ENCODE data around the gene PLA2G2F. TPM values are rescaled to one million over a fixed set of nuclear protein-coding genes. Genes with fewer than 3 reads are reported as not detected.
A peak's percentile ranks its signal among the peaks of the same experiment; 100 is the strongest.

Gene PLA2G2F
- total and polyA plus RNA-seq, 10 of the 15 experiments (the other 5 are each of a cell fraction or from before 2014, with no cell fraction given): 0.03 TPM; not detected in 9

GRCh38 chr1:20107796-20108195 lies 31.3 kb upstream of the PLA2G2F start:
- Histone ChIP-seq H4K20me1 (ENCODE audit: control insufficient read depth, insufficient read depth) (no peaks in the 10 kb centered on the region), H2AFZ (ENCODE audit: control insufficient read depth, low read depth, low read length) (no peak overlapping the region), H3K27ac (ENCODE audit: control insufficient read depth, insufficient read depth) (no peak overlapping the region), H3K4me2 (ENCODE audit: control insufficient read depth, insufficient read depth) (no peak overlapping the region), H3K9ac (ENCODE audit: control insufficient read depth, insufficient read depth, low read length) (no peak overlapping the region), H3K36me3 (ENCODE audit: control insufficient read depth in 2 of 2, insufficient read depth in 2 of 2, low read length in 1 of 2) (no peaks in the 10 kb centered on the region), H3K9me3 (replicated peaks; ENCODE audit: control insufficient read depth, insufficient read depth, low read length) (no peaks in the 10 kb centered on the region), H3K79me2 (ENCODE audit: control insufficient read depth, insufficient read depth, low read length) (no peaks in the 10 kb centered on the region), H3K4me1 (ENCODE audit: control insufficient read depth, insufficient read depth, low read length) (no peaks in the 10 kb centered on the region; the same call in 1 of the 2 replicates), H3K27me3 (replicated peaks in 1 of 2; ENCODE audit: control insufficient read depth in 2 of 2, insufficient read depth in 2 of 2, low read length in 1 of 2) (no peaks in the 10 kb centered on the region), H3K4me3 (no peak overlapping the region)
- ChIA-PET POLR2A (no interaction called here), SMC1A (ENCODE audit: uncharacterized antibody, unreplicated experiment) (interaction anchor here (1.0 kb wide), 1 partner anchor 11 kb away, joined by 3 read pairs; no protein-coding TSS in a partner anchor), CTCF (interaction anchor here (0.6 to 0.7 kb wide), 2 partner anchors 16 to 43 kb away, joined by 3 to 4 read pairs; no protein-coding TSS in a partner anchor), RAD21 (ENCODE audit: unreplicated experiment) (no interaction called here)
- 42% methylated on average over 4 of the region's 4 CpGs for WGBS (ENCODE audit: insufficient coverage, insufficient replicate concordance, low lambda C conversion rate, missing lambda C conversion rate)
- in situ Hi-C loops (cut with MboI): no loop called here
- no peak for ATAC-seq
- TF ChIP-seq, protein P1, sequence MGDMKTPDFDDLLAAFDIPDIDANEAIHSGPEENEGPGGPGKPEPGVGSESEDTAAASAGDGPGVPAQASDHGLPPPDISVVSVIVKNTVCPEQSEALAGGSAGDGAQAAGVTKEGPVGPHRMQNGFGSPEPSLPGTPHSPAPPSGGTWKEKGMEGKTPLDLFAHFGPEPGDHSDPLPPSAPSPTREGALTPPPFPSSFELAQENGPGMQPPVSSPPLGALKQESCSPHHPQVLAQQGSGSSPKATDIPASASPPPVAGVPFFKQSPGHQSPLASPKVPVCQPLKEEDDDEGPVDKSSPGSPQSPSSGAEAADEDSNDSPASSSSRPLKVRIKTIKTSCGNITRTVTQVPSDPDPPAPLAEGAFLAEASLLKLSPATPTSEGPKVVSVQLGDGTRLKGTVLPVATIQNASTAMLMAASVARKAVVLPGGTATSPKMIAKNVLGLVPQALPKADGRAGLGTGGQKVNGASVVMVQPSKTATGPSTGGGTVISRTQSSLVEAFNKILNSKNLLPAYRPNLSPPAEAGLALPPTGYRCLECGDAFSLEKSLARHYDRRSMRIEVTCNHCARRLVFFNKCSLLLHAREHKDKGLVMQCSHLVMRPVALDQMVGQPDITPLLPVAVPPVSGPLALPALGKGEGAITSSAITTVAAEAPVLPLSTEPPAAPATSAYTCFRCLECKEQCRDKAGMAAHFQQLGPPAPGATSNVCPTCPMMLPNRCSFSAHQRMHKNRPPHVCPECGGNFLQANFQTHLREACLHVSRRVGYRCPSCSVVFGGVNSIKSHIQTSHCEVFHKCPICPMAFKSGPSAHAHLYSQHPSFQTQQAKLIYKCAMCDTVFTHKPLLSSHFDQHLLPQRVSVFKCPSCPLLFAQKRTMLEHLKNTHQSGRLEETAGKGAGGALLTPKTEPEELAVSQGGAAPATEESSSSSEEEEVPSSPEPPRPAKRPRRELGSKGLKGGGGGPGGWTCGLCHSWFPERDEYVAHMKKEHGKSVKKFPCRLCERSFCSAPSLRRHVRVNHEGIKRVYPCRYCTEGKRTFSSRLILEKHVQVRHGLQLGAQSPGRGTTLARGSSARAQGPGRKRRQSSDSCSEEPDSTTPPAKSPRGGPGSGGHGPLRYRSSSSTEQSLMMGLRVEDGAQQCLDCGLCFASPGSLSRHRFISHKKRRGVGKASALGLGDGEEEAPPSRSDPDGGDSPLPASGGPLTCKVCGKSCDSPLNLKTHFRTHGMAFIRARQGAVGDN (IDR thresholded peaks at IDR 0.05): peak; percentile 54; the same call in 1 of the 2 replicates
- TF ChIP-seq CHD1 (IDR thresholded peaks at IDR 0.05; ENCODE audit: low read depth, low read length): no peak
- peak; percentile 66; the same call in 1 of the 2 replicates for TF ChIP-seq ZNF592 (IDR thresholded peaks at IDR 0.05)
- intact Hi-C loops (cut with micrococcal nuclease; ENCODE audit: unreplicated experiment): no loop called here
- BruUV-seq (replicated peaks): no TSS peak
- DNase-seq (ENCODE audit: low read depth, low spot score): no peak
- FAIRE-seq: no peak

All from GM12878 (cell line).